ENCODE measurements around the gene TBC1D23. TPM values are rescaled to one million over a fixed set of nuclear protein-coding genes. Genes with fewer than 3 reads are reported as not detected.
A peak's percentile ranks its signal among the peaks of the same experiment; 100 is the strongest.
"Not testable (repeated sequence)": the region's sequence is repeated elsewhere in the genome, so short reads cannot be mapped to it uniquely, and the experiment has no call there.

Gene TBC1D23
- total RNA-seq, 1 donor from 2014 or later, result 33.2 TPM

GRCh38 chr3:100254168-100254777 is 6.5 kb upstream of the TBC1D23 start:
- peak; percentile 40 for DNase-seq
- H3K9me3 Mint-ChIP-seq (ENCODE audit: unreplicated experiment), result no peaks in the 10 kb centered on the region
- H3K36me3 Mint-ChIP-seq (ENCODE audit: unreplicated experiment), result no peaks in the 10 kb centered on the region
- H3K4me1 Mint-ChIP-seq (ENCODE audit: low read depth, unreplicated experiment), result no peaks in the 10 kb centered on the region
- no peaks in the 10 kb centered on the region for H3K27me3 Mint-ChIP-seq (ENCODE audit: unreplicated experiment)
- no peak overlapping the region for H3K4me3 Mint-ChIP-seq (ENCODE audit: unreplicated experiment)
- peak; percentile 42 for TF ChIP-seq CTCF (IDR thresholded peaks at IDR 0.05; ENCODE audit: partially characterized antibody, unreplicated experiment)
- no peak overlapping the region for H3K27ac Mint-ChIP-seq (ENCODE audit: unreplicated experiment)

GRCh38 chr3:100256731-100257151 is 4.1 kb upstream of the TBC1D23 start:
- peaks cover 3% of the 10 kb centered on the region for H3K9me3 Mint-ChIP-seq (ENCODE audit: unreplicated experiment)
- H3K4me1 Mint-ChIP-seq (ENCODE audit: low read depth, unreplicated experiment), result peaks cover 7% of the 10 kb centered on the region
- H3K4me3 Mint-ChIP-seq (ENCODE audit: unreplicated experiment), result no peak overlapping the region
- H3K27me3 Mint-ChIP-seq (ENCODE audit: unreplicated experiment), result peaks cover 3% of the 10 kb centered on the region
- no peak for DNase-seq
- no peak overlapping the region for H3K27ac Mint-ChIP-seq (ENCODE audit: unreplicated experiment)
- no peak for TF ChIP-seq CTCF (IDR thresholded peaks at IDR 0.05; ENCODE audit: partially characterized antibody, unreplicated experiment)
- H3K36me3 Mint-ChIP-seq (ENCODE audit: unreplicated experiment), result no peaks in the 10 kb centered on the region

- DNase-seq, result no peak
- no peaks in the 10 kb centered on the region for H3K36me3 Mint-ChIP-seq (ENCODE audit: unreplicated experiment)
- peaks cover 3% of the 10 kb centered on the region for H3K9me3 Mint-ChIP-seq (ENCODE audit: unreplicated experiment)
- no peak for TF ChIP-seq CTCF (IDR thresholded peaks at IDR 0.05; ENCODE audit: partially characterized antibody, unreplicated experiment)
- H3K4me3 Mint-ChIP-seq (ENCODE audit: unreplicated experiment), result no peak overlapping the region
- no peak overlapping the region for H3K27ac Mint-ChIP-seq (ENCODE audit: unreplicated experiment)
- peaks cover 3% of the 10 kb centered on the region for H3K27me3 Mint-ChIP-seq (ENCODE audit: unreplicated experiment)
- peaks cover 11% of the 10 kb centered on the region for H3K4me1 Mint-ChIP-seq (ENCODE audit: low read depth, unreplicated experiment)
Observed at GRCh38 chr3:100257586-100257985, 3.2 kb upstream of the TBC1D23 start.

GRCh38 chr3:100260081-100260684 is 609 bp upstream of the TBC1D23 start:
- DNase-seq, result peak; percentile 48
- Mint-ChIP-seq H3K4me1 (ENCODE audit: low read depth, unreplicated experiment) (peaks cover 29% of the 10 kb centered on the region), H3K36me3 (ENCODE audit: unreplicated experiment) (no peaks in the 10 kb centered on the region), H3K4me3 (ENCODE audit: unreplicated experiment) (peak overlapping the region; percentile 99), H3K9me3 (ENCODE audit: unreplicated experiment) (peaks cover 3% of the 10 kb centered on the region), H3K27ac (ENCODE audit: unreplicated experiment) (peak overlapping the region; percentile 97), H3K27me3 (ENCODE audit: unreplicated experiment) (peaks cover 3% of the 10 kb centered on the region)
- no peak for TF ChIP-seq CTCF (IDR thresholded peaks at IDR 0.05; ENCODE audit: partially characterized antibody, unreplicated experiment)

GRCh38 chr3:100261485-100261903 is 702 bp downstream of the TBC1D23 start:
- H3K27me3 Mint-ChIP-seq (ENCODE audit: unreplicated experiment), result peaks cover 3% of the 10 kb centered on the region
- H3K4me1 Mint-ChIP-seq (ENCODE audit: low read depth, unreplicated experiment), result peaks cover 29% of the 10 kb centered on the region
- no peak for TF ChIP-seq CTCF (IDR thresholded peaks at IDR 0.05; ENCODE audit: partially characterized antibody, unreplicated experiment)
- H3K9me3 Mint-ChIP-seq (ENCODE audit: unreplicated experiment), result peaks cover 3% of the 10 kb centered on the region
- no peaks in the 10 kb centered on the region for H3K36me3 Mint-ChIP-seq (ENCODE audit: unreplicated experiment)
- DNase-seq, result no peak
- H3K4me3 Mint-ChIP-seq (ENCODE audit: unreplicated experiment), result peak overlapping the region; percentile 99
- H3K27ac Mint-ChIP-seq (ENCODE audit: unreplicated experiment), result peak overlapping the region; percentile 42

- not testable (repeated sequence) for H3K27me3 Mint-ChIP-seq (ENCODE audit: unreplicated experiment); H3K9me3 Mint-ChIP-seq (ENCODE audit: unreplicated experiment); DNase-seq; H3K36me3 Mint-ChIP-seq (ENCODE audit: unreplicated experiment)
- Mint-ChIP-seq H3K27ac (ENCODE audit: unreplicated experiment) (peak overlapping the region; percentile 74), H3K4me1 (ENCODE audit: low read depth, unreplicated experiment) (peaks cover 29% of the 10 kb centered on the region), H3K4me3 (ENCODE audit: unreplicated experiment) (peak overlapping the region; percentile 76)
Observed at GRCh38 chr3:100262925-100263324, 2.1 kb downstream of the TBC1D23 start.
